SK-N-SH (cell line): Measurements from ENCODE around the gene LRMDA. TPM values are rescaled to one million over a fixed set of nuclear protein-coding genes. Genes with fewer than 3 reads are reported as not detected.

Experiments used
- CTCF ChIA-PET: fragments of 300-600, 350-600 bp; formaldehyde crosslinking; extraction: SDS; loops from one replicate; lab custom pipeline; 2021; lab: Yijun Ruan, JAX
- POLR2A ChIA-PET: fragments of 350-600 bp; sonication (Branson Sonifier 250); formaldehyde crosslinking; extraction: SDS; loops from one replicate; lab custom pipeline; 2020; ENCODE audit warnings: antibody characterized with exemption, inconsistent platforms; lab: Yijun Ruan, JAX
- DNase-seq: peaks from one replicate; pipeline ENCODE4 v3.0.0; 2012
- H2AFZ ChIP-seq: fragments of 200-600 bp; sonication (generic); 2 replicates; pipeline ENCODE4 v1.8.1; 2016; ENCODE audit warnings: antibody characterized with exemption, mild to moderate bottlenecking, low read depth
- H3F3A ChIP-seq: fragments of 200-600 bp; sonication (generic); replicated peaks from 2 replicates; pipeline ENCODE3; 2016; ENCODE audit warnings: antibody characterized with exemption, mild to moderate bottlenecking; ENCODE audit not compliant: insufficient read depth
- H3K27ac ChIP-seq, 2 experiments: fragments of 200-500 bp in 1 of 2; fragments of 200-600 bp in 1 of 2; sonication (Bioruptor generic) in 1 of 2; sonication (generic), shearing (Covaris generic) in 1 of 2; 2 replicates each; pipeline versions ENCODE4 v1.5.1 to v1.6.1; 2014 to 2016; ENCODE audit warnings: low read depth in 2 of 2, inconsistent platforms in 1 of 2, low read length in 1 of 2, mild to moderate bottlenecking in 1 of 2, mixed read lengths in 1 of 2
- H3K27me3 ChIP-seq: fragments of 200-600 bp; sonication (generic), shearing (Covaris generic); 2 replicates; pipeline ENCODE4 v1.6.1; 2016; ENCODE audit warnings: mixed run types; ENCODE audit not compliant: insufficient read depth
- H3K36me3 ChIP-seq, 2 experiments: fragments of 200-500 bp in 1 of 2; fragments of 200-600 bp in 1 of 2; sonication (Bioruptor generic) in 1 of 2; sonication (generic) in 1 of 2; replicated peaks in 1 of 2; 2 replicates each; pipeline versions ENCODE3 to v1.5.1; 2014 to 2016; ENCODE audit warnings: low read length in 1 of 2, mild to moderate bottlenecking in 1 of 2; ENCODE audit not compliant: insufficient read depth in 2 of 2, control insufficient read depth in 1 of 2
- H3K4me1 ChIP-seq, 2 experiments: fragments of 200-500 bp in 1 of 2; fragments of 200-600 bp in 1 of 2; sonication (Bioruptor generic) in 1 of 2; sonication (generic), shearing (Covaris generic) in 1 of 2; 2 replicates each; pipeline versions ENCODE4 v1.5.1 to v1.6.1; 2014 to 2016; ENCODE audit warnings: low read depth in 1 of 2, low read length in 1 of 2, mixed run types in 1 of 2; ENCODE audit not compliant: insufficient read depth in 2 of 2, control insufficient read depth in 1 of 2
- H3K4me2 ChIP-seq: fragments of 200-600 bp; sonication (generic), shearing (Covaris generic); 2 replicates; pipeline ENCODE4 v1.6.1; 2017; ENCODE audit warnings: mixed run types
- H3K4me3 ChIP-seq, 2 experiments: fragments of 200-500 bp in 1 of 2; fragments of 200-600 bp in 1 of 2; sonication (Bioruptor generic) in 1 of 2; sonication (generic), shearing (Covaris generic) in 1 of 2; 2 replicates each; pipeline versions ENCODE4 v1.5.1 to v1.8.1; 2014 to 2016; ENCODE audit warnings: low read depth in 2 of 2, inconsistent platforms in 1 of 2, low read length in 1 of 2, mild to moderate bottlenecking in 1 of 2, mixed read lengths in 1 of 2, moderate library complexity in 1 of 2
- H3K79me2 ChIP-seq: fragments of 200-600 bp; sonication (generic); 2 replicates; pipeline ENCODE4 v1.8.1; 2017; ENCODE audit warnings: mild to moderate bottlenecking; ENCODE audit not compliant: insufficient read depth
- H3K9ac ChIP-seq: fragments of 200-600 bp; sonication (generic); 2 replicates; pipeline ENCODE4 v1.6.1; 2017; ENCODE audit warnings: mixed run types
- H3K9me2 ChIP-seq: fragments of 200-600 bp; sonication (generic); 2 replicates; pipeline ENCODE4 v1.6.1; 2017; ENCODE audit warnings: mixed run types
- H3K9me3 ChIP-seq: fragments of 200-600 bp; sonication (generic); 2 replicates; pipeline ENCODE4 v1.6.1; 2017; ENCODE audit warnings: mixed run types, mild to moderate bottlenecking, moderate library complexity
- H4K20me1 ChIP-seq: fragments of 200-600 bp; sonication (generic); 2 replicates; pipeline ENCODE4 v1.6.1; 2017; ENCODE audit warnings: mild to moderate bottlenecking, mixed run types; ENCODE audit not compliant: insufficient read depth
- CHD2 ChIP-seq: fragments of 150-350 bp; IDR thresholded peaks from 2 replicates; pipeline ENCODE4 v1.6.1; 2018; ENCODE audit warnings: low read length; ENCODE audit not compliant: partially characterized antibody
- CTCF ChIP-seq: fragments of 200-600 bp; sonication (generic); IDR thresholded peaks from 2 replicates; pipeline ENCODE4 v1.6.1; 2017; ENCODE audit warnings: antibody characterized with exemption, mild to moderate bottlenecking, moderate library complexity
- ELF1 ChIP-seq: IDR thresholded peaks from 2 replicates; pipeline ENCODE4 v1.4.0; 2012
- EP300 ChIP-seq, 2 experiments: IDR thresholded peaks; 2 replicates each; pipeline versions ENCODE4 v1.4.0 to v1.6.1; 2012; ENCODE audit warnings: borderline replicate concordance in 1 of 2, low read depth in 1 of 2, low read length in 1 of 2
- EZH2phosphoT487 ChIP-seq: fragments of 200-600 bp; sonication (generic); IDR thresholded peaks from 2 replicates; pipeline ENCODE4 v1.6.1; 2017; ENCODE audit warnings: low read depth, mixed run types, mild to moderate bottlenecking, antibody characterized with exemption, moderate library complexity, borderline replicate concordance
- FOSL2 ChIP-seq: IDR thresholded peaks from 2 replicates; pipeline ENCODE4 v1.4.0; 2012; ENCODE audit warnings: low read depth, mild to moderate bottlenecking, moderate library complexity, borderline replicate concordance
- FOXJ3 ChIP-seq: sonication (generic); formaldehyde crosslinking; IDR thresholded peaks from 2 replicates; pipeline ENCODE4 v1.5.1; 2020; ENCODE audit warnings: mild to moderate bottlenecking, missing genetic modification reagents
- FOXM1 ChIP-seq: IDR thresholded peaks from 2 replicates; pipeline ENCODE4 v1.4.0; 2012; ENCODE audit warnings: low read depth, mild to moderate bottlenecking
- GABPA ChIP-seq: IDR thresholded peaks from 2 replicates; pipeline ENCODE4 v1.4.0; 2012; ENCODE audit warnings: low read depth, mild to moderate bottlenecking
- GATA2 ChIP-seq: sonication (generic); formaldehyde crosslinking; IDR thresholded peaks from 2 replicates; pipeline ENCODE4 v1.5.0; 2020; ENCODE audit warnings: mild to moderate bottlenecking, missing genetic modification reagents
- JUND ChIP-seq: IDR thresholded peaks from 2 replicates; pipeline ENCODE4 v1.4.0; 2012
- MAX ChIP-seq: IDR thresholded peaks from 2 replicates; pipeline ENCODE4 v1.4.0; 2012; ENCODE audit warnings: low read depth
- MXI1 ChIP-seq: IDR thresholded peaks from 2 replicates; pipeline ENCODE4 v1.6.1; 2012; ENCODE audit warnings: mild to moderate bottlenecking, low read depth, low read length, improper control_type of control experiment
- NFIC ChIP-seq: IDR thresholded peaks from 2 replicates; pipeline ENCODE4 v1.4.0; 2012; ENCODE audit warnings: borderline replicate concordance
- NRF1 ChIP-seq: IDR thresholded peaks from 2 replicates; pipeline ENCODE4 v1.6.1; 2012; ENCODE audit warnings: low read depth, mild to moderate bottlenecking, low read length
- POLR2AphosphoS5 ChIP-seq: IDR thresholded peaks from 2 replicates; pipeline ENCODE4 v1.6.1; 2012; ENCODE audit warnings: low read depth, low read length
- RAD21 ChIP-seq: IDR thresholded peaks from 2 replicates; pipeline ENCODE4 v1.6.1; 2012; ENCODE audit warnings: mild to moderate bottlenecking, low read length
- RCOR1 ChIP-seq: fragments of 150-350 bp; IDR thresholded peaks from 2 replicates; pipeline ENCODE4 v1.6.1; 2017; ENCODE audit warnings: antibody characterized with exemption, low read length
- REST ChIP-seq: IDR thresholded peaks from 2 replicates; pipeline ENCODE4 v1.6.1; 2012; ENCODE audit warnings: mild to moderate bottlenecking, low read depth, low read length, moderate library complexity
- RXRA ChIP-seq: IDR thresholded peaks from 2 replicates; pipeline ENCODE4 v1.4.0; 2012; ENCODE audit warnings: low read depth, mild to moderate bottlenecking, borderline replicate concordance
- SIN3A ChIP-seq: IDR thresholded peaks from 2 replicates; pipeline ENCODE4 v1.6.1; 2012; ENCODE audit warnings: low read depth, mild to moderate bottlenecking, low read length, moderate library complexity, borderline replicate concordance
- SMC3 ChIP-seq: IDR thresholded peaks from 2 replicates; pipeline ENCODE4 v1.6.1; 2012; ENCODE audit warnings: low read depth, low read length, improper control_type of control experiment
- TCF12 ChIP-seq: IDR thresholded peaks from 2 replicates; pipeline ENCODE4 v1.4.0; 2012
- TEAD4 ChIP-seq: IDR thresholded peaks from 2 replicates; pipeline ENCODE4 v1.4.0; 2012; ENCODE audit warnings: mild to moderate bottlenecking, borderline replicate concordance; ENCODE audit not compliant: insufficient read depth
- USF1 ChIP-seq: IDR thresholded peaks from 2 replicates; pipeline ENCODE4 v1.4.0; 2012; ENCODE audit warnings: low read depth, borderline replicate concordance
- YY1 ChIP-seq: IDR thresholded peaks from 2 replicates; pipeline ENCODE4 v1.4.0; 2012; ENCODE audit warnings: low read depth, mild to moderate bottlenecking
- WGBS: methylation state at CpG from one replicate; pipeline ENCODE4 v1.1.6; 2017; ENCODE audit warnings: low lambda C conversion rate; 5-methylcytosine and 5-hydroxymethylcytosine counted together
- polyA plus RNA-seq, 3 experiments: library from polyadenylated mRNA; depleted of rRNA; stranded (reverse); fragments of >200 nt; gene quantifications; 2 replicates each; pipeline ENCODE4 v1.2.3, GENCODE V29; 2012

LRMDA gene
- polyA plus RNA-seq, 1 of the 3 experiments (the other 2 are of a cell fraction): 0.95 TPM

- no peak overlapping the region for H3K4me3 ChIP-seq
- ChIA-PET CTCF (interaction anchor here (0.7 to 1.4 kb wide), 5 partner anchors 11 to 150 kb away, joined by 3 to 5 read pairs (median 3); no protein-coding TSS in a partner anchor), POLR2A (no interaction called here)
- peak overlapping the region; percentile 20; the same call in 1 of the 2 replicates for H2AFZ ChIP-seq
- H3F3A ChIP-seq: peaks cover 10% of the 10 kb centered on the region
- WGBS: 62% methylated on average over 6 of the region's 7 CpGs
- no peaks in the 10 kb centered on the region for H3K27me3 ChIP-seq
- no peaks in the 10 kb centered on the region for H3K36me3 ChIP-seq
- no peaks in the 10 kb centered on the region for H3K79me2 ChIP-seq
- H3K4me2 ChIP-seq: peak overlapping the region; percentile 34; the same call in 1 of the 2 replicates
- peak overlapping the region; percentile 56 to 96 for H3K27ac ChIP-seq
- peaks cover 29 to 37% of the 10 kb centered on the region in 2 experiments for H3K4me1 ChIP-seq
- no peaks in the 10 kb centered on the region for H3K9me2 ChIP-seq
- peak; percentile 18 for DNase-seq
- H4K20me1 ChIP-seq: no peaks in the 10 kb centered on the region
- no peak overlapping the region for H3K9ac ChIP-seq
- H3K9me3 ChIP-seq: no peaks in the 10 kb centered on the region
- TF ChIP-seq FOSL2 (peak; percentile 73), TCF12 (peak; percentile 60), FOXJ3 (CRISPR knock-in tag) (no peak), CTCF (no peak), RAD21 (no peak), JUND (peak; percentile 71), EP300 (IDR thresholded peaks at IDR 0.05; ENCODE audit: borderline replicate concordance in 1 of 2, low read depth in 1 of 2, low read length in 1 of 2) (peak; percentile 10 to 64; a peak in 1 of 4 replicates), USF1 (no peak), RXRA (peak; percentile 71; the same call in 1 of the 2 replicates), MXI1 (no peak), MAX (no peak; the same call in 1 of the 2 replicates), RCOR1 (no peak), SMC3 (no peak), POLR2AphosphoS5 (peak; percentile 16; the same call in 1 of the 2 replicates), REST (no peak), YY1 (no peak), FOXM1 (no peak), TEAD4 (peak; percentile 73; the same call in 1 of the 2 replicates), SIN3A (no peak), NRF1 (no peak), GABPA (no peak), EZH2phosphoT487 (no peak), GATA2 (CRISPR knock-in tag) (no peak; the same call in 1 of the 2 replicates), NFIC (peak; percentile 69), ELF1 (no peak), CHD2 (no peak)
Observed at GRCh38 chr10:76432016-76433012, 1000.9 kb downstream of the LRMDA start.
